K562 (cell line): ENCODE data around the gene CLCA1. TPM values are rescaled to one million over a fixed set of nuclear protein-coding genes. Genes with fewer than 3 reads are reported as not detected.

ENCODE experiments used
- ARID1B ChIP-seq: fragments of 450-650 bp; IDR thresholded peaks from 2 replicates; pipeline ENCODE4 v1.6.1; 2016; ENCODE audit warnings: antibody characterized with exemption, mild to moderate bottlenecking, inconsistent platforms
- CBFA2T2 ChIP-seq: fragments of 450-650 bp; conservative IDR thresholded peaks from 2 replicates; pipeline ENCODE4 v1.6.1; 2017; ENCODE audit warnings: mild to moderate bottlenecking
- CEBPG ChIP-seq, 3 experiments: fragments of 200-800 bp in 1 of 3; sonication (Bioruptor generic) in 1 of 3; sonication (generic) in 1 of 3; formaldehyde crosslinking in 1 of 3; IDR thresholded peaks in 2 of 3; conservative IDR thresholded peaks in 1 of 3; 2 replicates each; pipeline versions ENCODE4 v1.6.1 to v1.8.0; 2016 to 2022; ENCODE audit warnings: missing compliant biosample characterization in 2 of 3, missing genetic modification characterization in 2 of 3, mild to moderate bottlenecking in 1 of 3, missing genetic modification reagents in 1 of 3
- DLX4 ChIP-seq: fragments of 250-450 bp; sonication (Bioruptor Pico); IDR thresholded peaks from 2 replicates; pipeline ENCODE4 v1.6.1; 2021; ENCODE audit warnings: mild to moderate bottlenecking
- E2F6 ChIP-seq, 2 experiments: IDR thresholded peaks; 2 replicates each; pipeline ENCODE4 v1.6.1; 2011; ENCODE audit warnings: borderline replicate concordance in 1 of 2, control low read depth in 1 of 2, low read depth in 1 of 2, low read length in 1 of 2, mild to moderate bottlenecking in 1 of 2, mixed read lengths in 1 of 2, moderate library complexity in 1 of 2; ENCODE audit not compliant: insufficient read depth in 1 of 2, insufficient read length in 1 of 2, poor library complexity in 1 of 2, severe bottlenecking in 1 of 2; ENCODE audit errors: extremely low read depth in 1 of 2
- HCFC1 ChIP-seq: IDR thresholded peaks from 2 replicates; pipeline ENCODE4 v1.6.1; 2012; ENCODE audit warnings: low read depth, low read length, improper control_type of control experiment
- HDAC8 ChIP-seq: fragments of 450-650 bp; IDR thresholded peaks from 2 replicates; pipeline ENCODE4 v1.6.1; 2016; ENCODE audit warnings: mild to moderate bottlenecking, missing genetic modification characterization, moderate library complexity, missing compliant biosample characterization
- HIVEP1 ChIP-seq: fragments of 250-450 bp; sonication (Bioruptor Pico); IDR thresholded peaks from 2 replicates; pipeline ENCODE4 v1.4.0; 2020; ENCODE audit warnings: mild to moderate bottlenecking
- KLF13 ChIP-seq: fragments of 450-650 bp; IDR thresholded peaks from 2 replicates; pipeline ENCODE4 v1.6.1; 2016; ENCODE audit warnings: missing genetic modification characterization, low read depth, mild to moderate bottlenecking, missing compliant biosample characterization, moderate library complexity, borderline replicate concordance
- MAZ ChIP-seq, 2 experiments: fragments of 450-650 bp in 1 of 2; sonication (generic) in 1 of 2; formaldehyde crosslinking; IDR thresholded peaks in 1 of 2; conservative IDR thresholded peaks in 1 of 2; 2 replicates each; pipeline versions ENCODE4 v1.4.0 to v1.5.0; 2020; ENCODE audit warnings: mild to moderate bottlenecking in 1 of 2, missing genetic modification reagents in 1 of 2
- MIER1 ChIP-seq: fragments of 450-650 bp; IDR thresholded peaks from 2 replicates; pipeline ENCODE4 v1.6.1; 2016; ENCODE audit warnings: antibody characterized with exemption, mild to moderate bottlenecking, low read depth
- NONO ChIP-seq, 2 experiments: fragments of 200-400 bp in 1 of 2; fragments of 450-650 bp in 1 of 2; formaldehyde crosslinking in 1 of 2; IDR thresholded peaks; 2 replicates each; pipeline ENCODE4 v1.6.1; 2017; ENCODE audit warnings: low read depth in 2 of 2, mild to moderate bottlenecking in 2 of 2, moderate library complexity in 2 of 2, low read length in 1 of 2
- THAP12 ChIP-seq: fragments of 250-450 bp; sonication (Bioruptor Pico); IDR thresholded peaks from 2 replicates; pipeline ENCODE4 v1.9.0; 2021; ENCODE audit warnings: mild to moderate bottlenecking, inconsistent platforms
- ZBTB33 ChIP-seq: sonication (generic); formaldehyde crosslinking; IDR thresholded peaks from 2 replicates; pipeline ENCODE4 v1.8.1; 2023; ENCODE audit warnings: mild to moderate bottlenecking, missing genetic modification reagents
- ZBTB9 ChIP-seq: fragments of 450-650 bp; formaldehyde crosslinking; IDR thresholded peaks from 2 replicates; pipeline ENCODE4 v1.4.0; 2020; ENCODE audit warnings: mild to moderate bottlenecking, moderate library complexity
- ZFPM2 ChIP-seq: fragments of 250-450 bp; sonication (Bioruptor Pico); IDR thresholded peaks from 2 replicates; pipeline ENCODE4 v1.5.1; 2022; ENCODE audit warnings: mild to moderate bottlenecking
- ZNF253 ChIP-seq: fragments of 250-450 bp; sonication (Bioruptor Pico); conservative IDR thresholded peaks from 2 replicates; pipeline ENCODE4 v1.6.1; 2021; ENCODE audit warnings: mild to moderate bottlenecking
- ZNF354B ChIP-seq: fragments of 250-450 bp; sonication (Bioruptor Pico); IDR thresholded peaks from 2 replicates; pipeline ENCODE4 v1.4.0; 2020
- ZNF507 ChIP-seq: conservative IDR thresholded peaks from 2 replicates; pipeline ENCODE4 v1.6.1; 2017; ENCODE audit warnings: missing genetic modification characterization, missing compliant biosample characterization
- ZNF551 ChIP-seq: fragments of 250-450 bp; sonication (Bioruptor Pico); IDR thresholded peaks from 2 replicates; pipeline ENCODE4 v1.5.0; 2021; ENCODE audit warnings: mild to moderate bottlenecking, moderate library complexity
- polyA plus RNA-seq, 8 experiments: library from polyadenylated mRNA; depleted of rRNA in 4 of 8; stranded (reverse) in 5 of 8; unstranded in 3 of 8; fragments of >200 nt; fragmentation: Nextera tagmentation in 2 of 8; fragmentation: Illumina TruSeq in 1 of 8; extraction: Ambion mirVana in 2 of 8; extraction: Trizol in 1 of 8; gene quantifications; 2 replicates each; pipeline versions ENCODE4 v1.2.1 to v1.2.3, GENCODE V29; 2011 to 2014; ENCODE audit warnings: inconsistent platforms in 1 of 8, missing spikeins in 1 of 8
- total RNA-seq, 7 experiments: library from RNA; depleted of rRNA in 6 of 7; stranded (reverse); fragments of >200 nt in 6 of 7; fragmentation: Illumina TruSeq in 2 of 7; extraction: Trizol in 2 of 7; gene quantifications; 2 replicates each; pipeline versions ENCODE4 v1.2.1 to v1.2.3, GENCODE V29; 2011 to 2021; ENCODE audit warnings: low replicate concordance in 1 of 7

The CLCA1 gene
- total and polyA plus RNA-seq, 9 of the 15 experiments (the other 6 are each of a cell fraction or from before 2014, with no cell fraction given) = 0.03 to 0.08 (median 0.04) TPM; not detected in 6

GRCh38 chr1:86461482-86461881 lies 7.2 kb upstream of the CLCA1 start (continued):
- peak; percentile 99 for TF ChIP-seq ZBTB9
- no peak for TF ChIP-seq MIER1
- peak; percentile 98 for TF ChIP-seq HDAC8 (tag)
- TF ChIP-seq ZNF253 (CRISPR knock-in tag) = peak; percentile 80
- peak; percentile 85; the same call in 1 of the 2 replicates for TF ChIP-seq ZNF551
- TF ChIP-seq NONO (IDR thresholded peaks at IDR 0.05; ENCODE audit: low read depth in 2 of 2, low read length in 1 of 2) = no peak
- no peak for TF ChIP-seq ZBTB33 (CRISPR knock-in tag)
- no peak for TF ChIP-seq ZFPM2 (CRISPR knock-in tag)
- TF ChIP-seq ZNF354B (CRISPR knock-in tag) = peak; percentile 93
- TF ChIP-seq THAP12 (CRISPR knock-in tag) = no peak
- TF ChIP-seq HIVEP1 = peak; percentile 98
- peak; percentile 92 for TF ChIP-seq ARID1B
- no peak for TF ChIP-seq HCFC1
- no peak for TF ChIP-seq DLX4 (CRISPR knock-in tag)
- peak in 1 of 2 experiments; percentile 98; a peak in 3 of 4 replicates for TF ChIP-seq MAZ (CRISPR knock-in tag; conservative IDR thresholded peaks at IDR 0.05 in 1 of 2, IDR thresholded peaks at IDR 0.05 in 1 of 2)
- TF ChIP-seq CEBPG (CRISPR knock-in tag; IDR thresholded peaks at IDR 0.05) = no peak
- TF ChIP-seq CEBPG (tag; conservative IDR thresholded peaks at IDR 0.05 in 1 of 2, IDR thresholded peaks at IDR 0.05 in 1 of 2) = no peak
- peak; percentile 59; the same call in 1 of the 2 replicates for TF ChIP-seq ZNF507
- peak in 1 of 2 experiments; percentile 41 for TF ChIP-seq E2F6 (IDR thresholded peaks at IDR 0.05; ENCODE audit: borderline replicate concordance in 1 of 2, extremely low read depth in 1 of 2, insufficient read depth in 1 of 2, insufficient read length in 1 of 2, low read depth in 1 of 2, low read length in 1 of 2, poor library complexity in 1 of 2, severe bottlenecking in 1 of 2)
- peak; percentile 93 for TF ChIP-seq KLF13 (tag)
- TF ChIP-seq CBFA2T2 = peak; percentile 95
